ENCODE results near the gene SF3A2. TPM values are rescaled to one million over a fixed set of nuclear protein-coding genes. Genes with fewer than 3 reads are reported as not detected.

Gene SF3A2
- total and polyA plus RNA-seq, 12 donors: 3.9 to 110 (median 28.2) TPM

- no peak overlapping the region for H3K4me3 ChIP-seq
- peaks cover 0 to 41% of the 10 kb centered on the region in 2 donors for H3K4me1 ChIP-seq (replicated peaks in 1 of 2)
- intact Hi-C loops (cut with DNase I): no loop called here
- peak in 1 of 7 donors; percentile 22 for DNase-seq
- peaks cover 0 to 27% of the 10 kb centered on the region in 2 donors for H3K36me3 ChIP-seq (replicated peaks in 1 of 2)
- no peak overlapping the region for H3K27ac ChIP-seq
- 20 to 32% (median 26%) methylated on average over 11 to 43 of the region's 43 CpGs for WGBS, 4 donors
- TF ChIP-seq POLR2A (IDR thresholded peaks at IDR 0.05): no peak
- TF ChIP-seq, protein P1, sequence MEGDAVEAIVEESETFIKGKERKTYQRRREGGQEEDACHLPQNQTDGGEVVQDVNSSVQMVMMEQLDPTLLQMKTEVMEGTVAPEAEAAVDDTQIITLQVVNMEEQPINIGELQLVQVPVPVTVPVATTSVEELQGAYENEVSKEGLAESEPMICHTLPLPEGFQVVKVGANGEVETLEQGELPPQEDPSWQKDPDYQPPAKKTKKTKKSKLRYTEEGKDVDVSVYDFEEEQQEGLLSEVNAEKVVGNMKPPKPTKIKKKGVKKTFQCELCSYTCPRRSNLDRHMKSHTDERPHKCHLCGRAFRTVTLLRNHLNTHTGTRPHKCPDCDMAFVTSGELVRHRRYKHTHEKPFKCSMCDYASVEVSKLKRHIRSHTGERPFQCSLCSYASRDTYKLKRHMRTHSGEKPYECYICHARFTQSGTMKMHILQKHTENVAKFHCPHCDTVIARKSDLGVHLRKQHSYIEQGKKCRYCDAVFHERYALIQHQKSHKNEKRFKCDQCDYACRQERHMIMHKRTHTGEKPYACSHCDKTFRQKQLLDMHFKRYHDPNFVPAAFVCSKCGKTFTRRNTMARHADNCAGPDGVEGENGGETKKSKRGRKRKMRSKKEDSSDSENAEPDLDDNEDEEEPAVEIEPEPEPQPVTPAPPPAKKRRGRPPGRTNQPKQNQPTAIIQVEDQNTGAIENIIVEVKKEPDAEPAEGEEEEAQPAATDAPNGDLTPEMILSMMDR (IDR thresholded peaks at IDR 0.05): no peak
- no peaks in the 10 kb centered on the region for H3K9me3 ChIP-seq (replicated peaks in 1 of 3)
- peaks cover 46% of the 10 kb centered on the region for H3K27me3 ChIP-seq
These were observed 13.5 kb downstream of the SF3A2 start for GRCh38 chr19:2249880-2250765.

GRCh38 chr19:2250766-2251105 is 14.1 kb downstream of the SF3A2 start:
- no peaks in the 10 kb centered on the region for H3K9me3 ChIP-seq (replicated peaks in 1 of 3)
- peaks cover 0 to 21% of the 10 kb centered on the region in 2 donors for H3K36me3 ChIP-seq (replicated peaks in 1 of 2)
- peaks cover 46% of the 10 kb centered on the region for H3K27me3 ChIP-seq
- no peak for TF ChIP-seq POLR2A (IDR thresholded peaks at IDR 0.05)
- TF ChIP-seq, protein P1 (IDR thresholded peaks at IDR 0.05): no peak
- no peak overlapping the region for H3K27ac ChIP-seq
- DNase-seq: no peak
- intact Hi-C loops (cut with DNase I): no loop called here
- no peak overlapping the region for H3K4me3 ChIP-seq
- peaks cover 0 to 41% of the 10 kb centered on the region in 2 donors for H3K4me1 ChIP-seq (replicated peaks in 1 of 2)
- 0 to 11% (median 10%) methylated on average over 1 to 40 of the region's 40 CpGs; no CpG with 5 or more reads in 1 of the 4 donors for WGBS, 4 donors

- DNase-seq: no peak
- intact Hi-C loops (cut with DNase I): no loop called here
- WGBS, 4 donors: 6 to 10% (median 8%) methylated on average over 13 to 125 of the region's 125 CpGs
- Histone ChIP-seq H3K4me3 (no peak overlapping the region), H3K27ac (no peak overlapping the region), H3K4me1 (replicated peaks in 1 of 2) (peaks cover 0 to 41% of the 10 kb centered on the region in 2 donors), H3K36me3 (replicated peaks in 1 of 2) (peaks cover 0 to 15% of the 10 kb centered on the region in 2 donors), H3K9me3 (replicated peaks in 1 of 3) (no peaks in the 10 kb centered on the region), H3K27me3 (peaks cover 46% of the 10 kb centered on the region)
- TF ChIP-seq, protein P1 (IDR thresholded peaks at IDR 0.05): no peak
- no peak for TF ChIP-seq POLR2A (IDR thresholded peaks at IDR 0.05)
These were observed 14.8 kb downstream of the SF3A2 start for GRCh38 chr19:2251106-2252054.
